Posterior cingulate gyrus (tissue), 11 donors: Measurements from ENCODE around the gene FAF1.
"Not testable (repeated sequence)": the region's sequence is repeated elsewhere in the genome, so short reads cannot be mapped to it uniquely, and the experiment has no call there.

ENCODE experiments used
- DNase-seq, 10 donors: peaks; one replicate each; pipeline versions ENCODE4 v3.0.0 to v3.0.0-alpha.2; 2020 to 2021; ENCODE audit warnings: mixed read lengths in 3 of 10
- intact Hi-C: fragments of 100-400 bp; cut with DNase I; formaldehyde crosslinking; loops from one replicate; pipeline ENCODE4 v1.15.1; 2023

Gene FAF1

GRCh38 chr1:50921029-50921428 lies 39.0 kb downstream of the FAF1 start:
- intact Hi-C loops, result loop anchor here (10.0 kb wide), 1 partner anchor 124 kb away; no protein-coding TSS in a partner anchor
- peak in 1 of 10 donors; percentile 61 for DNase-seq

DNA sequence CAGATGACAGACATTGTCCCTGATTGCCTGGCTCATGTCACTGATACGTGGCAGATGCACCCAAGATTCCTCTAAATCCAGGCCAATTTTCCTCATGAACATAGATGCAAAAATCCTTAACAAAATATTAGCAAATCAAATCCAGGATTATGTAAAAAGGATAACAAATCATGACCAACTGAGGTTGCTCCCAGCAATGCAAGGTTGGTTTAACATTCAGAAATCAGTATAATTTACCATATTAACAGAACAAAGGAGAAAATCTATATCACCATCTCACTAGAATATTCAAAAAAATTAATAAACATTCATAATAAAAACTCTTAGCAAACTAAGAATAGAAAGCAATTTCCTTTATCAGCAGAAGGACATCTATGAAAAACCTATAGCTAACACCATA lies 39.7 kb downstream of the FAF1 start:
- no peak for DNase-seq
- intact Hi-C loops, result loop anchor here (10.0 kb wide), 1 partner anchor 124 kb away; no protein-coding TSS in a partner anchor

DNA sequence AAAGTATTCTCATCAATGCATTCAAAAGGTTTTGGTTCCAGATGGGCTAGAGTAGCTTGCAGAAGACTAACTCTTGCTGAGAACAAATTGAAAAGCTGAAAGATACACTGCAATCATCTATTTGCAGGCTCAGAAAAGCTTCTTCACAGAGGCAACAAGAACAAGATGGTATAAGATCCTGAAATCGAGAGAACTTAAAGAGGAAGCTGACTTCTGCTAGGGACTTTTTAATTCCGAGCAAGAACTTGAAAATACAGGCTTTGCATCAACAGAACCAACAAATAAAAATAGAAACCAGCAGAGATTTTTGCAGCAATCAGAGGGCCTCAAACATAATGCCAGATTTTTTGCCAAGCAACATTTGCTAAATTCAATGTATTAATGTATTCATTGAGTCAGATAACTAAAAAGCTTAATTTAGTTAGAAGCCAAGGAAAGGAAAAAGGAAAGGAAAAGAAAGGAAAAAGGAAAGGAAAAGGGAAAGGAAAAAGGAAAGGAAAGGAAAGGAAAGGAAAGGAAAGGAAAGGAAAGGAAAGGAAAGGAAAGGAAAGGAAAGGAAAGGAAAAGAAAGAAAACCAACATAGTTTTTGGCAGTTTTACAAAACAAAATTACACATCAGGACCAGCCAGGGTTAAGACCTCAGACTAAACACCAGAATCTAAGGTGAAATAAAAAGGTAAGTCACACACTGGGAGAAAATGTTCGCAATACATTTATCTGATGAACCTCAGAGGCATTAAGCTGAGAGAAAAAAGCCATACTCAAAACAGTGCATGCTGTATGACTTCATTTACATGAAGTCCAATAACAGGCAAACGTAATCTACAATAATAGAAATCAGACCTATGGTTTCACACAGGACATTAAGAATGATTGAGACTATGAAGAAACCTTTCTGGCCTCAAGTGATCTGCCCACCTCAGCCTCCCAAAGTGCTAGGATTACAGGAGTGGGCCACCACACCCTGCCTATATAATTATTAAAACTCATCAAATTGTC lies 42.6 kb downstream of the FAF1 start:
- no peak for DNase-seq
- intact Hi-C loops, result no loop called here

- DNase-seq, result no peak
- intact Hi-C loops, result no loop called here
Observed at GRCh38 chr1:50915621-50916020, 44.4 kb downstream of the FAF1 start.

DNA sequence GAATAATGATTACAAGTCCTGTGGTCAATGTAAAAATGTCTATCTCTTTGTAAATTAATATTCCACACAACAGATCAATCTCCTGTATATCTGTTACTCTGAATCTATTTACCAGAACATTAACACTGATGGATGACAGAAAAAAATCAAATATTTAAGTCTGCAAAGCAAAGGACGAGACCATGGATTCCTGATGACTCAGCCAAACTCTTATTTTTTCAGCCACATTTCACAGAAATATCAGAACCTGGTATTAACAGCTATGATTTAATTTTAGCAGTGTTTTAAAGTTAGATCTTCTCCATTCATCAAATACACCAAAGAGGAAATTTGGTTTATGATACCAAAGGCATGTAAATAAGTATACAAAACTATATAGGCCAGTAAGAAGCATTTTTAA lies 46.1 kb downstream of the FAF1 start:
- no peak for DNase-seq
- intact Hi-C loops, result no loop called here

- DNase-seq, result peak in 1 of 10 donors; percentile 59
- intact Hi-C loops, result not testable (repeated sequence)
Observed at GRCh38 chr1:50910356-50910755, 49.7 kb downstream of the FAF1 start.

- DNase-seq, intact Hi-C loops: not testable (repeated sequence)
Observed at GRCh38 chr1:50907610-50908009, 52.5 kb downstream of the FAF1 start.

GRCh38 chr1:50906050-50906449 lies 54.0 kb downstream of the FAF1 start:
- DNase-seq, intact Hi-C loops: not testable (repeated sequence)

DNA sequence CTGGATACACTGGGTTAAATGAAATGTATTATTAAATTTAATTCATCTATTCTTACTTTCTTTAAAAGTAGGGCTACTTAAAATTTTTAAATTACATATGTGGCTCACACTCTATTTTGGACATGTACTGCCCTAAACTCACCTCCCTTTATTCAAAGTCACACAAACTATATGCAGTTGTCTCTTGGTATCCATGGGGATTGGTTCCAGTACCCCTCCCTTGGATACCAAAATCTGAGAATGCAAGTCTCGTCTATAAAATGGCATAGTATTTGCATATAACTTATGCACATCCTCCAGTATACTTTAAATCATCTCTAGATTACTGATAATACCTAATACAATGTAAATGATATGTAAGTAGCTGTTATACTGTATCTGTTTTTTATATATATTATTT lies 57.6 kb downstream of the FAF1 start:
- DNase-seq, result no peak
- intact Hi-C loops, result no loop called here

DNA sequence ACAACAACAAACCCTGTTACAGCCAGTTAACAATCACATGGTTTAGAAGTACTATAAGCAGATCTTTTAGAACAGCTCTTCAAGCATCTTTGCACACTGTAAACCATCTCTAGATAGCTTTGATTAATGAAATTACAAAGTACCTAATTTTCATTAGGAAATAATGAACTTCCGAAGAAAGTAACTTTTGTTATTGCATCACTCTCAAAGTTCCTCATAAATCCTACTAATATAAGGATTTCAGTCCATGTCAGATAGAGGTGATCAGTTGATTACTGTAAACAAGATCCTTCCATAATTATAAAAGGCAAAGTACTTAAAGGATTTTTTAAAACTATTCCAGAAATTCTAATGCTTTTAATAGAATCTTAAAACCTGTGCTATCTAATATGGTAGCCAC lies 58.2 kb downstream of the FAF1 start:
- intact Hi-C loops, result no loop called here
- DNase-seq, result no peak

GRCh38 chr1:50898773-50899172 lies 61.3 kb downstream of the FAF1 start:
- no peak for DNase-seq
- intact Hi-C loops, result no loop called here

DNA sequence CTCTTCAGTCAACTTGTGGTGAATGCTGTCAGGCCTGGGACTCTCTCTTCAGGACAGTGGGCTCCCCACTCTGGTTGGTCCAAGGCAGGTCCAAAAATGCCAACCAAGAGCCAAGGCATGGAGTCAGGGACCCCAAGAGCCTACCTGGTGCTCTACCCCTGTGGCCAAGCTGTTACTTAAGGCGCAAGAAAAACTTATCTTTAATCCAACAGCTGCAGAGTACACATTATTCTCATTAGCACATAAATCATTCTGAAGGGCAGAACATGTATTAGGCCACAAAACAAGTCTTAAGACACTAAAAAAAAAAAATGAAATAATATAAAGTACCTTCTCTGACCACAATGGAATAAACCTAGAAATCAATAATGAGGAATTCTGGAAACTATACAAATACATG lies 65.7 kb downstream of the FAF1 start:
- intact Hi-C loops, result no loop called here

DNA sequence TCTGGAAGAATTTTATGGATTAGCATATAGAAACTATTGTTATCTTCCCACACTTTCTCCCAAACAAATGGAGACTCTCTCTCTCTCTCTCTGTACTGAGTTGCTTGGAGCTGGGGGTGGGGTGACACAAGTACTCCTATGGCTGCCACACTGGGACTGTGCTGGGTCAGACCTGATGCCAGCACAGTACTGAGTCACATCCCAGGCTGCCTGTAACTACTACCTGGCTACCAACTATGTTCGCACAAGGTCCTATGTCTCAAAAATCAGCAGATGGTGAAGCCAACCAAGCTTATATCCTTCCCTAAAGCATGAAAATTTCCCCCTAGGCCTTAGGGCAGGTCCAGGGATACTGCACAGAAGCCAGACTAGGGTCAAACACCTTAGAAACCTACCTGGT lies 66.6 kb downstream of the FAF1 start:
- DNase-seq, result no peak
- intact Hi-C loops, result no loop called here

More for the DNA sequence above, 65.7 kb downstream of the FAF1 start:
- DNase-seq, result no peak

- DNase-seq, intact Hi-C loops: not testable (repeated sequence)
Observed at GRCh38 chr1:50887555-50887954, 72.5 kb downstream of the FAF1 start.

- no peak for DNase-seq
- intact Hi-C loops, result no loop called here
Observed at GRCh38 chr1:50880373-50880772, 79.7 kb downstream of the FAF1 start.

DNA sequence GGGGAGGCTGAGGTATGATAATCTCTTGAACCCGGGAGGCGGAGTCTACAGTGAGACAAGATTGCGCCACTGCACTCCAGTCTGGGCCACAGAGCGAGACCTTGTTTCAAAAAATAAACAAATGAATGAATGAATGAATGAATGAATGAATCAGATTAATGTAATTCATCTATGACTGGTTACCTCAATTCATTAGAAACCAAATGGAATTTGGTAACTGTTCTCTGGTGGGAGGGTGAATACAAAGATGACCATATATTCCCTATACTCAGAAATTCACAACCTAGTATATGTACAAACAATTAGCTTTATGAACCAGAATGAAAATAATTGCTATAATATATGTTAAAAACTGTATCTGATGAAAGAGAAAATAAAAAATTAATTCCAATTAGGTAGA lies 80.9 kb downstream of the FAF1 start:
- intact Hi-C loops, result no loop called here
- no peak for DNase-seq

- no peak for DNase-seq
- intact Hi-C loops, result no loop called here
Observed at GRCh38 chr1:50878434-50878833, 81.6 kb downstream of the FAF1 start.

- intact Hi-C loops, result no loop called here
- DNase-seq, result no peak
Observed at GRCh38 chr1:50877641-50878040, 82.4 kb downstream of the FAF1 start.

GRCh38 chr1:50873458-50874187 lies 86.4 kb downstream of the FAF1 start:
- intact Hi-C loops, result no loop called here
- peak in 3 of 10 donors; percentile 18 to 42 (median 33) for DNase-seq

DNA sequence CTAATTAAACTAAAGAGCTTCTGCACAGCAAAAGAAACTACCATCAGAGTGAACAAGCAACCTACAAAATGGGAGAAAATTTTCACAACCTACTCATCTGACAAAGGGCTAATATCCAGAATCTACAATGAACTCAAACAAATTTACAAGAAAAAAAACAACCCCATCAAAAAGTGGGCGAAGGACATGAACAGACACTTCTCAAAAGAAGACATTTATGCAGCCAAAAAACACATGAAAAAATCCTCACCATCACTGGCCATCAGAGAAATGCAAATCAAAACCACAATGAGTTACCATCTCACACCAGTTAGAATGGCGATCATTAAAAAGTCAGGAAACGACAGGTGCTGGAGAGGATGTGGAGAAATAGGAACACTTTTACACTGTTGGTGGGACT lies 95.2 kb downstream of the FAF1 start:
- intact Hi-C loops, result not testable (repeated sequence)

GRCh38 chr1:50861772-50862171 lies 98.3 kb downstream of the FAF1 start:
- no peak for DNase-seq
- intact Hi-C loops, result no loop called here

More for the DNA sequence above, 95.2 kb downstream of the FAF1 start:
- DNase-seq, result not testable (repeated sequence)
